GM23338 (cell line): Measurements from ENCODE around the gene ERF. TPM values are rescaled to one million over a fixed set of nuclear protein-coding genes. Genes with fewer than 3 reads are reported as not detected.

ENCODE experiments used
- ATAC-seq: fragments of 200-7000 bp; cut with Tn5 transposase; 3 replicates; pipeline ENCODE4 v1.9.1; 2020
- DNase-seq: peaks from one replicate; pipeline ENCODE4 v3.0.0-alpha.2; 2015; ENCODE audit warnings: low spot score
- H2AFZ ChIP-seq: fragments of 200-600 bp; sonication (generic); 2 replicates; pipeline ENCODE4 v1.8.0; 2016; ENCODE audit warnings: antibody characterized with exemption, mild to moderate bottlenecking, moderate library complexity
- H3F3A ChIP-seq: fragments of 200-600 bp; sonication (generic); replicated peaks from 2 replicates; pipeline ENCODE4 v1.8.0; 2017; ENCODE audit warnings: antibody characterized with exemption, mixed run types, low read depth
- H3K27ac ChIP-seq: fragments of 200-600 bp; sonication (generic); 2 replicates; pipeline ENCODE4 v1.6.1; 2016; ENCODE audit warnings: low read depth
- H3K27me3 ChIP-seq: fragments of 200-600 bp; sonication (generic); 2 replicates; pipeline ENCODE4 v1.8.0; 2016; ENCODE audit warnings: mild to moderate bottlenecking, mixed run types, moderate library complexity; ENCODE audit not compliant: insufficient read depth
- H3K36me3 ChIP-seq: fragments of 200-600 bp; sonication (generic); 2 replicates; pipeline ENCODE4 v1.8.0; 2016; ENCODE audit warnings: mild to moderate bottlenecking; ENCODE audit not compliant: insufficient read depth
- H3K4me1 ChIP-seq: fragments of 200-600 bp; sonication (generic); 2 replicates; pipeline ENCODE4 v1.8.0; 2016; ENCODE audit warnings: mild to moderate bottlenecking, moderate library complexity; ENCODE audit not compliant: insufficient read depth
- H3K4me2 ChIP-seq: fragments of 200-600 bp; sonication (generic); 2 replicates; pipeline ENCODE4 v1.7.1; 2017; ENCODE audit warnings: mixed run types
- H3K4me3 ChIP-seq: fragments of 200-600 bp; sonication (generic); 2 replicates; pipeline ENCODE4 v1.6.1; 2016; ENCODE audit warnings: mixed run types
- H3K79me2 ChIP-seq: fragments of 200-600 bp; sonication (generic); replicated peaks from 2 replicates; pipeline ENCODE4 v1.8.0; 2017; ENCODE audit warnings: mild to moderate bottlenecking; ENCODE audit not compliant: insufficient read depth
- H3K9me2 ChIP-seq: fragments of 200-600 bp; sonication (generic); 2 replicates; pipeline ENCODE4 v1.8.0; 2017; ENCODE audit not compliant: insufficient read depth
- H4K20me1 ChIP-seq: fragments of 200-600 bp; sonication (generic); replicated peaks from 2 replicates; pipeline ENCODE4 v1.8.0; 2017; ENCODE audit warnings: mild to moderate bottlenecking; ENCODE audit not compliant: insufficient read depth
- H3K27ac Mint-ChIP-seq: 2 replicates; pipeline ENCODE4 v1.8.0; 2020; ENCODE audit warnings: inconsistent platforms, mild to moderate bottlenecking, moderate library complexity, mixed read lengths
- H3K27me3 Mint-ChIP-seq: 3 replicates; pipeline ENCODE4 v1.8.0; 2022; ENCODE audit warnings: low read depth, mild to moderate bottlenecking, moderate library complexity, mixed read lengths, inconsistent platforms; ENCODE audit not compliant: insufficient read depth, poor library complexity
- H3K36me3 Mint-ChIP-seq: 3 replicates; pipeline ENCODE4 v1.8.0; 2021; ENCODE audit warnings: low read depth, mild to moderate bottlenecking, inconsistent platforms, moderate library complexity, mixed read lengths
- H3K4me1 Mint-ChIP-seq: 3 replicates; pipeline ENCODE4 v1.8.0; 2020; ENCODE audit warnings: mild to moderate bottlenecking, inconsistent platforms, mixed read lengths
- H3K4me3 Mint-ChIP-seq: 3 replicates; pipeline ENCODE4 v1.8.0; 2021; ENCODE audit warnings: moderate library complexity, mild to moderate bottlenecking, inconsistent platforms, mixed read lengths
- H3K9me3 Mint-ChIP-seq: 3 replicates; pipeline ENCODE4 v1.8.0; 2020; ENCODE audit warnings: moderate library complexity, mild to moderate bottlenecking, inconsistent platforms, mixed read lengths
- CREB1 ChIP-seq: fragments of 250-450 bp; sonication (Bioruptor Pico); IDR thresholded peaks from 2 replicates; pipeline ENCODE4 v1.5.0; 2020; ENCODE audit warnings: low read depth, mild to moderate bottlenecking, moderate library complexity
- EZH2 ChIP-seq: fragments of 200-600 bp; sonication (generic); IDR thresholded peaks from one replicate; pipeline ENCODE4 v1.8.0; 2017; ENCODE audit warnings: antibody characterized with exemption, mild to moderate bottlenecking, low read depth; ENCODE audit not compliant: unreplicated experiment
- EZH2phosphoT487 ChIP-seq: fragments of 200-600 bp; sonication (generic); IDR thresholded peaks from one replicate; pipeline ENCODE4 v1.8.1; 2018; ENCODE audit warnings: antibody characterized with exemption; ENCODE audit not compliant: unreplicated experiment
- JUNB ChIP-seq: IDR thresholded peaks from one replicate; pipeline ENCODE4 v1.6.1; 2016; ENCODE audit warnings: antibody characterized with exemption; ENCODE audit not compliant: unreplicated experiment
- NANOG ChIP-seq: IDR thresholded peaks from 2 replicates; pipeline ENCODE4 v1.6.1; 2016; ENCODE audit warnings: antibody characterized with exemption, borderline replicate concordance
- POLR2AphosphoS5 ChIP-seq: IDR thresholded peaks from 2 replicates; pipeline ENCODE4 v1.6.1; 2016; ENCODE audit warnings: antibody characterized with exemption, low read depth
- ZNF114 ChIP-seq: fragments of 250-450 bp; sonication (Bioruptor Pico); IDR thresholded peaks from 2 replicates; pipeline ENCODE4 v1.5.0; 2020; ENCODE audit warnings: mild to moderate bottlenecking, moderate library complexity
- ZNF462 ChIP-seq: fragments of 250-450 bp; sonication (Bioruptor Pico); IDR thresholded peaks from 2 replicates; pipeline ENCODE4 v1.5.0; 2020; ENCODE audit warnings: mild to moderate bottlenecking, moderate library complexity
- polyA plus RNA-seq: library from polyadenylated mRNA; unstranded; fragments of >200 nt; fragmentation: Nextera tagmentation; extraction: Ambion mirVana; gene quantifications from 2 replicates; pipeline ENCODE4 v1.2.1, GENCODE V29; 2016
- total RNA-seq: library from RNA; depleted of rRNA; stranded (reverse); fragments of >200 nt; shearing (Covaris generic); gene quantifications from 2 replicates; pipeline ENCODE4 v1.2.3, GENCODE V29; 2014
- TF ChIP-seq, protein P1 (sequence below): IDR thresholded peaks from one replicate; pipeline ENCODE4 v1.6.1; 2018; ENCODE audit warnings: antibody characterized with exemption; ENCODE audit not compliant: unreplicated experiment
- TF ChIP-seq, protein P2 (sequence below): IDR thresholded peaks from 2 replicates; pipeline ENCODE4 v1.6.1; 2016; ENCODE audit warnings: antibody characterized with exemption

ERF gene
- total and polyA plus RNA-seq, 2 experiments from 2014 or later: 29.4 to 49.4 TPM

DNA sequence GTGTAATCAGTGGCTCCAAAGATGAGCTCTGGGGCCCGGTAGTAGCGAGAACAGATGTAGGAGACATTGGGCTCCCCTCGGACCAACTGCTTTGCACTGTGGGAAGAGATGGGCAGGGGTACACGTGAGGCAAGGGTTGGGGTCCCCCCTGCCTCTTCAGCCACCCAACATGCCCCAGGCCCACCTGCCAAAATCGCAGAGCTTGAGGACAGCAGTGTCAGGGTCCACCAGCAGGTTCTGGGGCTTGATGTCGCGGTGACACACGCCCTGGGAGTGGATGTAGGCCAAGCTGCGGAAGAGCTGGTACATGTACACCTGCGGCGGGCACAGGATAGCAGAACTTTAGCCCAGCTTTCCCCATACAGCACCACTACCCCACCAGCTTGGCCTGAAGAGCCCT lies 20.6 kb downstream of the ERF start:
- H3K9me2 ChIP-seq: no peaks in the 10 kb centered on the region
- H3K79me2 ChIP-seq: no peaks in the 10 kb centered on the region
- no peak overlapping the region for H3K4me3 ChIP-seq
- Mint-ChIP-seq H3K36me3 (peaks cover 72% of the 10 kb centered on the region), H3K4me1 (no peaks in the 10 kb centered on the region), H3K27ac (no peak overlapping the region), H3K4me3 (no peak overlapping the region), H3K9me3 (no peaks in the 10 kb centered on the region; the same call in 2 of the 3 replicates), H3K27me3 (peaks cover 14% of the 10 kb centered on the region)
- TF ChIP-seq POLR2AphosphoS5 (no peak), EZH2phosphoT487 (no peak), CREB1 (CRISPR knock-in tag) (no peak), ZNF114 (CRISPR knock-in tag) (no peak), JUNB (no peak), ZNF462 (CRISPR knock-in tag) (no peak), NANOG (no peak), EZH2 (no peak)
- TF ChIP-seq, protein P1, sequence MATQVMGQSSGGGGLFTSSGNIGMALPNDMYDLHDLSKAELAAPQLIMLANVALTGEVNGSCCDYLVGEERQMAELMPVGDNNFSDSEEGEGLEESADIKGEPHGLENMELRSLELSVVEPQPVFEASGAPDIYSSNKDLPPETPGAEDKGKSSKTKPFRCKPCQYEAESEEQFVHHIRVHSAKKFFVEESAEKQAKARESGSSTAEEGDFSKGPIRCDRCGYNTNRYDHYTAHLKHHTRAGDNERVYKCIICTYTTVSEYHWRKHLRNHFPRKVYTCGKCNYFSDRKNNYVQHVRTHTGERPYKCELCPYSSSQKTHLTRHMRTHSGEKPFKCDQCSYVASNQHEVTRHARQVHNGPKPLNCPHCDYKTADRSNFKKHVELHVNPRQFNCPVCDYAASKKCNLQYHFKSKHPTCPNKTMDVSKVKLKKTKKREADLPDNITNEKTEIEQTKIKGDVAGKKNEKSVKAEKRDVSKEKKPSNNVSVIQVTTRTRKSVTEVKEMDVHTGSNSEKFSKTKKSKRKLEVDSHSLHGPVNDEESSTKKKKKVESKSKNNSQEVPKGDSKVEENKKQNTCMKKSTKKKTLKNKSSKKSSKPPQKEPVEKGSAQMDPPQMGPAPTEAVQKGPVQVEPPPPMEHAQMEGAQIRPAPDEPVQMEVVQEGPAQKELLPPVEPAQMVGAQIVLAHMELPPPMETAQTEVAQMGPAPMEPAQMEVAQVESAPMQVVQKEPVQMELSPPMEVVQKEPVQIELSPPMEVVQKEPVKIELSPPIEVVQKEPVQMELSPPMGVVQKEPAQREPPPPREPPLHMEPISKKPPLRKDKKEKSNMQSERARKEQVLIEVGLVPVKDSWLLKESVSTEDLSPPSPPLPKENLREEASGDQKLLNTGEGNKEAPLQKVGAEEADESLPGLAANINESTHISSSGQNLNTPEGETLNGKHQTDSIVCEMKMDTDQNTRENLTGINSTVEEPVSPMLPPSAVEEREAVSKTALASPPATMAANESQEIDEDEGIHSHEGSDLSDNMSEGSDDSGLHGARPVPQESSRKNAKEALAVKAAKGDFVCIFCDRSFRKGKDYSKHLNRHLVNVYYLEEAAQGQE: no peak
- TF ChIP-seq, protein P2, sequence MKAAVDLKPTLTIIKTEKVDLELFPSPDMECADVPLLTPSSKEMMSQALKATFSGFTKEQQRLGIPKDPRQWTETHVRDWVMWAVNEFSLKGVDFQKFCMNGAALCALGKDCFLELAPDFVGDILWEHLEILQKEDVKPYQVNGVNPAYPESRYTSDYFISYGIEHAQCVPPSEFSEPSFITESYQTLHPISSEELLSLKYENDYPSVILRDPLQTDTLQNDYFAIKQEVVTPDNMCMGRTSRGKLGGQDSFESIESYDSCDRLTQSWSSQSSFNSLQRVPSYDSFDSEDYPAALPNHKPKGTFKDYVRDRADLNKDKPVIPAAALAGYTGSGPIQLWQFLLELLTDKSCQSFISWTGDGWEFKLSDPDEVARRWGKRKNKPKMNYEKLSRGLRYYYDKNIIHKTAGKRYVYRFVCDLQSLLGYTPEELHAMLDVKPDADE: no peak
- peaks cover 21% of the 10 kb centered on the region; the same call in 1 of the 2 replicates for H3F3A ChIP-seq
- no peak for ATAC-seq
- no peak overlapping the region for H2AFZ ChIP-seq
- H4K20me1 ChIP-seq: peaks cover 19% of the 10 kb centered on the region; the same call in 1 of the 2 replicates
- no peak overlapping the region for H3K4me2 ChIP-seq
- H3K36me3 ChIP-seq: no peaks in the 10 kb centered on the region; the same call in 1 of the 2 replicates
- H3K27me3 ChIP-seq: no peaks in the 10 kb centered on the region
- no peaks in the 10 kb centered on the region for H3K4me1 ChIP-seq
- H3K27ac ChIP-seq: no peak overlapping the region
- no peak for DNase-seq
